Astrocyte (in vitro differentiated cells and primary cell): Measurements from ENCODE around the gene GDF10.

Experiments
- CTCF ChIP-seq: IDR thresholded peaks from 2 replicates; pipeline ENCODE4 v1.5.1; 2011; ENCODE audit warnings: low read depth, mild to moderate bottlenecking, inconsistent platforms, low read length, moderate library complexity; ENCODE audit not compliant: insufficient read depth
- EZH2 ChIP-seq: IDR thresholded peaks from 2 replicates; pipeline ENCODE4 v1.6.1; 2012; ENCODE audit warnings: mild to moderate bottlenecking, low read length, inconsistent platforms; ENCODE audit not compliant: insufficient read depth

DNA sequence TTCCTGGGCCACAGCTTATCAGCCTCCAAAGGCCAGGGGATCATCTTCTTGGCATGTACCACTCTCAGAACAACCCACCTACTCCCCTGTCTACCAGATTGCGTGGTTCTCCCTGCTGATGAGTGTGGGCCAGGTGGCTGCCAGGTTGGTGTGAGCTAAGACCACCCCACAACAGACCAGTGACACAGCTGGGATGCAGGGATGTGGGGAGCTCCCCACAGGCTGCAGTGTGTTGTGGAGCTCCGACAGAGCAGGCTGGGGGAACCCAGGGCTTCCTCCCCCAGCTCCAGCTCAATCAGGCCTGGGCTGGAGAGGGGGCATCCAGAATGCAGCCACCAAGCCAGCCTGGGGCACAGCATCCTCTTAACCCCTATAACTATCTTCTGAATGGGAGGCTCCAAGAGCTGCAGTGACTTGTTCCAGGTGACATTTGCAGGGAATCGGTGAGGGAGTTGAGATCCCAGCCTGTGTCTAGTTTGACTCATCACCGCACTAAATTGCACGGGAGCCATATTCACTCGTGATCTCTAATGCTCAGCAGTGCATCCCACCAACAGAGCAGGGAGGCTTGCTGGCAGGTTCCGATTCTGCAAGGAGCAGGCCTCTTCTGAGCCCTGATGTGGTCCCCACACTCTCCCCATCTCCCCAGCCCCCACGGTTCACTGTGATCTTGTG, 21.7 kb downstream of the GDF10 start:
- no peak for TF ChIP-seq CTCF
- TF ChIP-seq EZH2 = no peak
